Measurements from ENCODE around the gene FZD10. TPM values are rescaled to one million over a fixed set of nuclear protein-coding genes. Genes with fewer than 3 reads are reported as not detected.

FZD10 gene
- total RNA-seq, 1 experiment from 2014 or later, result not detected

- H3K27me3 Mint-ChIP-seq (ENCODE audit: insufficient read depth, unreplicated experiment), result no peaks in the 10 kb centered on the region
- peaks cover under 1% of the 10 kb centered on the region for H3K9me3 Mint-ChIP-seq (ENCODE audit: unreplicated experiment)
- ChIA-PET CTCF (interaction anchor here (0.6 to 1.1 kb wide), 3 partner anchors 116 to 1841 kb away, joined by 3 read pairs; no protein-coding TSS in a partner anchor), POLR2A (interaction anchor here (0.7 kb wide), 1 partner anchor 343 kb away, joined by 3 read pairs; no protein-coding TSS in a partner anchor)
- H3K4me1 Mint-ChIP-seq (ENCODE audit: insufficient read depth, unreplicated experiment), result no peaks in the 10 kb centered on the region
- no peak for DNase-seq (ENCODE audit: unreplicated experiment)
- no peak overlapping the region for H3K27ac Mint-ChIP-seq (ENCODE audit: low read depth, unreplicated experiment)
- BruUV-seq (replicated peaks), result no TSS peak
- no peaks in the 10 kb centered on the region for H3K36me3 Mint-ChIP-seq (ENCODE audit: insufficient read depth, unreplicated experiment)
- TF ChIP-seq CTCF (IDR thresholded peaks at IDR 0.05; ENCODE audit: unreplicated experiment), result no peak
- H3K4me3 Mint-ChIP-seq (ENCODE audit: unreplicated experiment), result no peak overlapping the region
- intact Hi-C loops (cut with micrococcal nuclease), result no loop called here
Measured at GRCh38 chr12:130157998-130158753, 4.1 kb upstream of the FZD10 start.

- Mint-ChIP-seq H3K9me3 (ENCODE audit: unreplicated experiment) (no peaks in the 10 kb centered on the region), H3K36me3 (ENCODE audit: insufficient read depth, unreplicated experiment) (no peaks in the 10 kb centered on the region), H3K4me3 (ENCODE audit: unreplicated experiment) (no peak overlapping the region), H3K27me3 (ENCODE audit: insufficient read depth, unreplicated experiment) (no peaks in the 10 kb centered on the region), H3K4me1 (ENCODE audit: insufficient read depth, unreplicated experiment) (no peaks in the 10 kb centered on the region), H3K27ac (ENCODE audit: low read depth, unreplicated experiment) (no peak overlapping the region)
- no TSS peak for BruUV-seq (replicated peaks)
- ChIA-PET POLR2A (interaction anchor here (0.7 kb wide), 1 partner anchor 344 kb away, joined by 3 read pairs; no protein-coding TSS in a partner anchor), CTCF (interaction anchor here (0.6 to 1.1 kb wide), 3 partner anchors 116 to 1841 kb away, joined by 3 read pairs; no protein-coding TSS in a partner anchor)
- DNase-seq (ENCODE audit: unreplicated experiment), result no peak
- TF ChIP-seq CTCF (IDR thresholded peaks at IDR 0.05; ENCODE audit: unreplicated experiment), result no peak
- intact Hi-C loops (cut with micrococcal nuclease), result no loop called here
Measured at GRCh38 chr12:130158754-130159059, 3.6 kb upstream of the FZD10 start.

- ChIA-PET POLR2A (interaction anchor here (0.8 kb wide), 1 partner anchor 160 kb away, joined by 3 read pairs; no protein-coding TSS in a partner anchor), CTCF (no interaction called here)
- DNase-seq (ENCODE audit: unreplicated experiment), result no peak
- no peak for TF ChIP-seq CTCF (IDR thresholded peaks at IDR 0.05; ENCODE audit: unreplicated experiment)
- no peak overlapping the region for H3K4me3 Mint-ChIP-seq (ENCODE audit: unreplicated experiment)
- H3K4me1 Mint-ChIP-seq (ENCODE audit: insufficient read depth, unreplicated experiment), result no peaks in the 10 kb centered on the region
- no peaks in the 10 kb centered on the region for H3K9me3 Mint-ChIP-seq (ENCODE audit: unreplicated experiment)
- no peaks in the 10 kb centered on the region for H3K27me3 Mint-ChIP-seq (ENCODE audit: insufficient read depth, unreplicated experiment)
- BruUV-seq (replicated peaks), result no TSS peak
- no peak overlapping the region for H3K27ac Mint-ChIP-seq (ENCODE audit: low read depth, unreplicated experiment)
- no peaks in the 10 kb centered on the region for H3K36me3 Mint-ChIP-seq (ENCODE audit: insufficient read depth, unreplicated experiment)
- intact Hi-C loops (cut with micrococcal nuclease), result loop anchor here (10.0 kb wide), 1 partner anchor 174 kb away; the partner anchor contains the start of gene PIWIL1
Measured at GRCh38 chr12:130160306-130160705, 2.0 kb upstream of the FZD10 start.

- no peak overlapping the region for H3K4me3 Mint-ChIP-seq (ENCODE audit: unreplicated experiment)
- no TSS peak for BruUV-seq (replicated peaks)
- no peaks in the 10 kb centered on the region for H3K27me3 Mint-ChIP-seq (ENCODE audit: insufficient read depth, unreplicated experiment)
- intact Hi-C loops (cut with micrococcal nuclease), result loop anchor here (10.0 kb wide), 1 partner anchor 174 kb away; the partner anchor contains the start of gene PIWIL1
- no peaks in the 10 kb centered on the region for H3K9me3 Mint-ChIP-seq (ENCODE audit: unreplicated experiment)
- ChIA-PET CTCF (interaction anchor here (0.6 kb wide), 1 partner anchor 243 kb away, joined by 3 read pairs; no protein-coding TSS in a partner anchor), POLR2A (interaction anchor here (0.8 kb wide), 1 partner anchor 159 kb away, joined by 3 read pairs; no protein-coding TSS in a partner anchor)
- H3K4me1 Mint-ChIP-seq (ENCODE audit: insufficient read depth, unreplicated experiment), result no peaks in the 10 kb centered on the region
- no peak for DNase-seq (ENCODE audit: unreplicated experiment)
- no peaks in the 10 kb centered on the region for H3K36me3 Mint-ChIP-seq (ENCODE audit: insufficient read depth, unreplicated experiment)
- no peak overlapping the region for H3K27ac Mint-ChIP-seq (ENCODE audit: low read depth, unreplicated experiment)
- no peak for TF ChIP-seq CTCF (IDR thresholded peaks at IDR 0.05; ENCODE audit: unreplicated experiment)
Measured at GRCh38 chr12:130160711-130161231, 1.5 kb upstream of the FZD10 start.
